Brain pericyte (primary cell): Measurements from ENCODE around the gene RLN3.

Experiments used
- DNase-seq: peaks from one replicate; pipeline ENCODE4 v3.0.0-alpha.2; 2012; ENCODE audit warnings: low read depth, low spot score

RLN3 gene

DNA sequence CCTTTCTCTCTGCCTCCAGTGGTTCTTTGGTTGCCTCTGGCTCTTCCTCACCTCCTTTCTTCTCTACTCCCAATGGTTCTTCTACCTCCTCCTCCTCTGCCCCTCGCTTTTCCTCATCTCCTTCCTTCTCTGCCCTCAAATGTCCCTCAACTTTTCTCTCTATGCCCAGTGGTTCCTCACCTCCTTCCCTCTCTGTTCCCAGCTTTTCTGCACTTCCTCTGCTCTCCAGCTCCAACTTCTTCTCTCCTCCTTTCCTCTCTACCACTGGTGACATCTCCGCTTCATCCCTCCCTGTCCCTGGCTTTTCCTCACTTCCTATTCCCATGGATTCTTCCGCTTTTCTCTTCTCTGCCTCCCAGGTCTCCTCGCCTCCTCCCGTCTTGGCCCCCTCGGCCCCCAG lies 26.2 kb downstream of the RLN3 start:
- no peak for DNase-seq

DNA sequence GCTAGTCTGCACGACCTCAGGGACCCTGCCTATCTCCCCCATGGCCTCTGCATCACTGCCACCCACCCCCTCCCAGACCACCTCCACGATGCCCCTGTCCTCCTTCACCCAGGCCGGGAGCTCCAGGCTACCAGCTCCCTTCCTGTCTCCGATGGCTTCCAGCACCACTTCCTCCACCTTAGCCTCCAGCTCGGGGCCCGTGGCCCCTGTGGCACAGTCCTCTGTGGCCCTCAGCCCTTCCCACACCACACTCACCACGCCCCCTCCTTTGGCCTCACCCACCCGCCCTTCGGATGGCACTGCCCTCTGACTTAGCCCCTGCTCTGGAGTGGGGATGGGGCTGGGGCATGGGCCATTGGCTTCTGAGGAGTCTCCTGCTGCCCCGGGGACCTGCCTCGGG lies 26.8 kb downstream of the RLN3 start:
- no peak for DNase-seq

GRCh38 chr19:14055396-14055795 lies 27.4 kb downstream of the RLN3 start:
- no peak for DNase-seq

GRCh38 chr19:14056069-14056666 lies 28.2 kb downstream of the RLN3 start:
- no peak for DNase-seq

GRCh38 chr19:14056741-14057356 lies 28.9 kb downstream of the RLN3 start:
- DNase-seq, result no peak

GRCh38 chr19:14058182-14059092 lies 30.5 kb downstream of the RLN3 start:
- DNase-seq, result no peak

GRCh38 chr19:14059093-14059480 lies 31.1 kb downstream of the RLN3 start:
- DNase-seq, result no peak

DNA sequence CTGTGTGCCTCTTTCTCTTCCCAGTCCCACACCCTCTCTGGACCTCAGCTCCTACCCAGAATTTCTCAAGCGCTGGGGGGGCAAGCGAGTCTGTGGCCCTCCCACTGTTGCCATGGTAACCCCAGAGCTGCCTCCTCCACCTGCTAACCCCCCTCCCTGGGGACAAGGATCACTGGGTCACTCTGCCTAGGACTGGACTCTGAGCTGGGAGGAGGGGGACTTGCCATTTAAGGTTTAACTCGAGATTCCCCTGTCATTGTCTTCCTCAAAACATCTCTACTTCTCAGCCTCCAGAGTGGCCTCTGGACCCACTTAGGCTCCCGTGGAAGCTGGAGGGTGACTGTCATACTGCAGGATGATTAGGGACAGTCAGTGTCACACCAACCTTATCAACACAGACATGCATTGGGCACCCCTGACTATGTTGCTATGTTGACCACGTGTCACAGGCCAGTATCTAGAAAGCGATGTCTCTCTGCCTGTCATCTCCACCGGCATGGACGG lies 31.8 kb downstream of the RLN3 start:
- DNase-seq, result no peak

DNA sequence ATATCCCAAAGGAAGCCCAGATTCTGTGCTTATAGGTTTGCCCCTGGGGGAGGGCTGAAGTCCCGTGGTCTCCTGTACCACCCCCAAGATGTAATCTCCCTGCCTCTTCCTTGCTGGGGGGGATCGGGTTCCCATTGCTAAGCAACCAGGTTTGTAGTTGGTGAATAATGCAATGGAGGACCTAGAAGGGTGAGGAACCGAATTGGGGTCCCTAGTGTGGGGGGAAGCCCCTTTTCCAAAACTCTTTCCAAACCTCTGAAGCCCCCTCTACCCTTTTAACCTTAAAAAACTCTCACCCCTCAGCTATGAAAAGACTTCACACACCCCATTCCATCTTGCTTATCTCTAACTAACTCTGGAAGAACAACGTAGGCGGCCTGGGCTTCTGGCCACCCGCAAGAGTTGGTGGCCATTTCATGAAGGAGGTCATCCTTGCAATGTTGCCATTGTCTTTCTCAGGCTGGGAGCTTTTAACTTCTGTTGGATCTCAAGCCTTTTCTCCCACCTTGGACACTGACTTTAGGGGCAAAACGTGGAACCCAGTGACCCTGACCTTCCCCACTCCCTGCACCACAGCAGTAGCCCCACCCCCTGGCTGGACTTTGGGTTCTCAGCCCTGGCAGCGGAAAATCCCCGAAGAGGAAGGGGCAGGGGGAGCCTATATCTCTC lies 33.3 kb downstream of the RLN3 start:
- DNase-seq, result no peak

DNA sequence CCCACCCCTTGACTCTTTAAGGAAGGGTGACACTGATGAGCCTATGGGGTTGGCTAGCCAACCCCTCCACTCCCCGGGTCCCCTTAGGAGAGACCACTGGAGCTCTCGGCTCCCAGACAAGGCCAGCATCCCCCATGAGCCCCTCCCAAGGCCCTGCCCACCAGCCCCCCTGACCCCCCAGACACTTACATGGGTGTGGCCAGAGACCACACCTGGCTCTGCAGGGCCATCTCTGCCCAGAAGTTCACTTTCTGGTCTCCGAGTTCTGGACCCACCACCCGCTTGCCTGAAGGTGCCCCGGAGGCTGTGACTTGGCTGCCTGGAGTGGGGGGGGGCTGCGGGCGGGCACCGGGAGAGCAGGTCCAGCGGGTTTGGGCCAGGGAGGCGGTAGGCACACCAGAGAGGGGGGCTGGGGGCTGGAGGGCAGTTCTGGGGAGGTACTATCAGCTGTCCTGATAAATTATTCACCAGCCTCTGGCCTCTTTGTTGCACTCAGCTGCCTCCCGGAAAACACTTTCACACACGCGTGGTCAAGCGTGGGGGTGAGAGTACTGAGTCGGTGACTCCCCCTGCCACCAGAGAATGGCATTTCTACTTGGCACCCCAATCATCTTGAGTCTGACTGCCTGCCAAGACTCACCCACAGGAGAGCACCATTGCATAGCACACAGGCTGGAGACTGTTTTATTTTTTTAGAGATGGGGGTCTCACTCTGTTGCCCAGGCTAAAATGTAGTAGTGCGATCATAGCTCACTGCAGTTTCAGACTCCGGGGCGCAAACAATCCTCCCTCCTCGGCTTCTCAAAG lies 34.0 kb downstream of the RLN3 start, which contains the start of gene PALM3:
Gene PALM3, minus strand, starts transcription at position 326 of the 807 bp plus-strand sequence. Its CDS starts 96 bp downstream, at position 230.
- DNase-seq, result no peak

DNA sequence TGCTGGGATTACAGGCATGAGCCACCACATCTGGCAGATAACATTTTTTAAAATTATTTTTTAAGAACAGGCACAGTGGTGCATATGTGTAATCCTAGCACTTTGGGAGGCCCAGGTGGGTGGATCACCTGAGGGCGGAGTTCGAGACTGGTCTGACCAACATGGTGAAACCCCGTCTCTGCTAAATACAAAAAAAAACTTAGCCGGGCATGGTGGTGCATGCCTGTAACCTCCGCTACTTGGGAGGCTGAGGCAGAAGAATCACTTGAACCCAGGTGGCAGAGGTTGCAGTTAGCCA lies 34.6 kb downstream of the RLN3 start:
- no peak for DNase-seq

DNA sequence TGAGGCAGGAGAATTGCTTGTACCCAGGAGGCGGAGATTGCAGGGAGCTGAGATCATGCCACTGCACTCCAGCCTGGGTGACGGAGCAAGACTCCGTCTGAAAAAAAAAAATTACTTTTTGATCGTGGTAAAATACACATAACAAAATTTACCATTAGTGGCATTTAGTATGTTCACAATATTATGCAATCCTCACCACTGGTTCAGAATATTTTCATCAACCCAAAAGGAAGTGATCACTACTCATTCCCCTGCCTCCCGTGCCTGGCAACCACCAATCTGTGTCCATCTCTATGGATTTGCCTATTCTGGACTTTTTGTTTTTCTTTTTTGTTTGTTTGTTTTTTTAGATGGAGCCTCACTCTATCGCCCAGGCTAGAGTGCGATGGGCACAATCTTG lies 35.2 kb downstream of the RLN3 start:
- DNase-seq, result no peak

GRCh38 chr19:14066134-14066533 lies 38.2 kb downstream of the RLN3 start:
- no peak for DNase-seq

DNA sequence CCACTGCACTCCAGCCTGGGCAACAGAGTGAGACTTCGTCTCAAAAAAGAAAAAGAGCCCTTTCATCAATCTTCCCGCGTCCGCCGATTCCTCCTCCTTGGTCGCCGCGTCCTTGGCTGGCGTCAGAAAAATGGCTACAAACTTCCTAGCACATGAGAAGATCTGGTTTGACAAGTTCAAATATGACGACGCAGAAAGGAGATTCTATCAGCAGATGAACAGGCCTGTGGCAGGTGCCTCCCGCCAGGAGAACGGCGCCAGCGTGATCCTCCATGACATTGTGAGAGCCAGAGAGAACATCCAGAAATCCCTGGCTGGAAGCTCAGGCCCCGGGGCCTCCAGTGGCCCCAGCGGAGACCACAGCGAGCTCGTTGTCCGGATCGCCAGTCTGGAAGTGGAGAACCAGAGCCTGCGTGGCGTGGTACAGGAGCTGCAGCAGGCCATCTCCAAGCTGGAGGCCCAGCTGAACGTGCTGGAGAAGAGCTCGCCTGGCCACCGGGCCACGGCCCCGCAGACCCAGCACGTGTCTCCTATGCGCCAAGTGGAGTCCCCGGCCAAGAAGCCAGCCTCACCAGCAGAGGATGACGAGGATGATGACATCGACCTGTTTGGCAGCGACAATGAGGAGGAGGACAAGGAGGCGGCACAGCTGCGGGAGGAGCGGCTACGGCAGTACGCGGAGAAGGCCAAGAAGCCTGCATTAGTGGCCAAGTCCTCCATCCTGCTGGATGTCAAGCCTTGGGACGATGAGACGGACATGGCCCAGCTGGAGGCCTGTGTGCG lies 42.5 kb downstream of the RLN3 start:
- no peak for DNase-seq

GRCh38 chr19:14072535-14073260 lies 44.8 kb downstream of the RLN3 start, which contains the start of gene MISP3:
MISP3 (plus strand) TSS chr19:14072786; CDS start chr19:14073310, 524 bp downstream.
- DNase-seq, result no peak

DNA sequence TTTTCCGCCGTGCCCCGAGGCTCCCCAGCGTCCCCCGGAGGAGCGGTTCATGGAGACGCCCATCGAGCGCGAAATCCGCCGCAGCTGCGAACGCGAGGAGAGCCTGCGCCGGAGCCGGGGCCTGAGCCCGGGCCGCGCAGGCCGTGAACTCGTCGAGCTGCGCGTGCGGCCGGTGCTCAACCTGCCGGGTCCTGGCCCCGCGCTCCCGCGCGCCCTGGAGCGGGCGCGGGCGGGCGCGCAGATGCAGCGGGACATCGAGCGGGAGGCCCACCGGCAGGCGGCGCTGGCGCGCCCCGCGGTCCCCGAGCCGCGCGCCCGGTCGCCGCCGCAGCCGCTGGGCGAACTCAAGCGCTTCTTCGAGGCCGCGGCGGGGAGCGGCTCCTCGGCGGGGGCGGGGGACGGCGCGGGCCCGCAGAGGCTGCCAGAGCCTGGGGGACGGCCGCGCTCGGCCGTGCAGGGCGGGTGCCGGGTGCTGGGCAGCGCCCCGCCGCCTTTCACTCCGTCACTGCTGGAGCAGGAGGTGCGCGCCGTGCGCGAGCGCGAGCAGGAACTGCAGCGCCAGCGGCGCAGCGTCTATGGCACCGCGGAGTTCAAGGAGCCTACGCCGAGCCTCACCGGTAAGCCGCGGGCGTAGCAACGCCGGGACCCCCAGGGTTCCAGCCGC lies 45.4 kb downstream of the RLN3 start:
- no peak for DNase-seq

DNA sequence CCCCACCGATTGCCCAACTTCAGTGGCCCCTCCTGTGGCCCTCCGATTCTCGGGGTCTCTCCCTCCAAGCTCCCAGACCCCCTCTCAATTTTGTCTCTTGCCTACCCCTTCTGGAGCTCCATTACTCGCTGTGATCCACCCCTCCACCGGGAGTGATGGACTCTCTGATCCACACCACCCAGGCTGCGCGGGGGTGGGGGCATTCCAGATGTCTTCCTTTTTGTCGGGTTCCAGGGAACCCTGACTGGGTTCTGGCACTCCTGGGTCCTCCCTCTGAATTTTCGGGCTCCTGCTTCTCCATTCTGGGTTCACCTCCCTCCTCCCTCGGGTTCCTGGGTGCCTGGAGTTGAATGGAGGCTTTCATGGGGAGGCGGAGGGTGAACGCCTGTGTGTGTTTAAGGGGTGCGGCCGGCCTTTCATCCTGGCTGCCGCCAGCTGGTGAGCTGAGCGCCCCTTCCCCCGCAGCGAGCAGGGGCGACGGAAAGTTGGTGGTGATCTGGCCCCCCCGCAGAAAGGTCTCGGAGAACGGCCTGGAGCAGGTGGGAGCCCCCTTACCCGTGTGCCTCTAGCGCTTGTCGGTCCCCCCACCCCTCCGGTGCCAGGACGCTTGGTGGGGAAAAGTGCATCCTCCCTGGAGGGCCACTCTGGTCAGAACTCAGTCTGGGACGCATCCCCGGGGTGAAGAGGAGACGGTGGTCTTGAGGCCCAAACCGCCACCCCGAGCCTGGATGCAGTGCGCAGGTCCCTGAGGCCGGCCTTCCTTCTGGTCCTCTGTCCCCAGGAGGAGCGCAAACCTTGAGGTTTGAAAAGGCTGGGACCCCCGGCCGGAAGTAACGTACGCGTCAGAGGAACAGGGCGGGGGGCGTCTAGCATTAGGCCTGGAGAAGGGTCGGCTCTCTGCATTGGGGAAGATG lies 46.2 kb downstream of the RLN3 start:
- DNase-seq, result no peak

- no peak for DNase-seq
Observed at GRCh38 chr19:14078411-14078810, 50.5 kb downstream of the RLN3 start.
